ENCODE results near the gene RHBDD3. TPM values are rescaled to one million over a fixed set of nuclear protein-coding genes. Genes with fewer than 3 reads are reported as not detected.

Gene RHBDD3
- total RNA-seq, 1 experiment from 2014 or later, result 76.3 TPM

DNA sequence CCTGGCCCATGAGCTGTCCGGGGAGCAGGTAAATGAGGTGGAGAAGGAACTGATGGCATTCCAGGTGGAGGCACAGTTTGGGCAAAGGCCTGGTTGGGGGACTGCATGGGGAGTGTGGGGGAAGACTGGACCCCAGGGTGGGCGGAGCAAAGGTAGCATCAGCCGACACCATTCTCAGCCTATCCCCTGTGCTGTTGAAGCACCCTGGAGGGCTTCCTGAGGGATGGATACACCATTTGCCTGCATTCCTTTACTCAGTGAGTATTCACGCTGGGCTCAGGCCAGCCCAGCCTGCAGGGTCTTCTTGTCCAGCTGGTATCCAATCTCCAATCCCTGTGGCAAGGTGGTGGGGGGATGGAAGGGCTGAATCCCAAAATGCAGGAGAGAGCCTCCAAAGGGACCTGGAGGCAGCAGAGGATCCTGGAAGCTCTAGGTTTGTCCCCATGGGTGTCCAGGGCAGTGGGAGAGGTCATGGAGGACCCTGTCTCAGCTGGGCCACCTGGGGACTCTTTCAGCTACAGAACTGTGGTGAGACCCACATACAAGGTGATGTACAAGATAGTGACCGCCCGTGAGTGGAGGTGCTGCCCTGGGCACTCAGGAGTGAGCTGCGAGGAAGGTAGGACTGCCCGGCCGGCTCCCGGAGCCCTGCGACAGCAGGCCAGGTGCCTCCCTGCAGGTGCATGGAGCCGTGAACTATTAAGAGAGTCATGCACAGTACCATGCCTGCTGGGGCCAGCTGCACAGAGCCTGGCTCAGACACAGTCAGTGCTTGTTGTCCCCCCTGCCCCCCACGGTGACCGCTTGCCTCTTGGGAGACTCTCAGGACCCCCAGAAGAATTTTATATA is 52.5 kb downstream of the RHBDD3 start:
- no peaks in the 10 kb centered on the region for H3K36me3 ChIP-seq (replicated peaks; ENCODE audit: control insufficient read depth, insufficient read depth, low read length)
- peak; percentile 74 for DNase-seq
- no peaks in the 10 kb centered on the region for H3K27me3 ChIP-seq (ENCODE audit: control insufficient read depth, insufficient read depth, low read length)
- no peak overlapping the region for H3K4me3 ChIP-seq (ENCODE audit: insufficient read depth, low read depth, low read length)

DNA sequence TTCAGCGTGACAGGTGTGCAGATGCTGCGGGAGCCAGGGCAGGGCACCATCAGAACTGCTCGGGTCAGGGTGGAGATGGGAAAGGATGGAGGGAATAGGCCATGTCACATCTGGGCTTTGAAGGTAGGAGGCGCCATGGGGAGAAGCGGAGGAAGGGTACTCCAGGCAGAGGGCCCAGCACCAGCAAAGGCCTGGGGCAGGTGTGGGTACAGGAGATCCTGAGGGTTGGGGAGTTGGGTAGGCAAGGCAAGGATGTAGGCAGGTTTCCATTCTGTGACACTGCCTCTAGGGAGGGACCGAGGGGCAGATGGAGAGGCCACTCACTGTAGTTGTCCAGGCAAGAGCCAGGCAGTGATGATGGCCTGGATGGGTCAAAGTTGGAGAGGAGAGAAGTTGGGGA is 53.5 kb downstream of the RHBDD3 start:
- H3K4me3 ChIP-seq (ENCODE audit: insufficient read depth, low read depth, low read length), result no peak overlapping the region
- H3K27me3 ChIP-seq (ENCODE audit: control insufficient read depth, insufficient read depth, low read length), result no peaks in the 10 kb centered on the region
- DNase-seq, result peak; percentile 65
- H3K36me3 ChIP-seq (replicated peaks; ENCODE audit: control insufficient read depth, insufficient read depth, low read length), result no peaks in the 10 kb centered on the region

DNA sequence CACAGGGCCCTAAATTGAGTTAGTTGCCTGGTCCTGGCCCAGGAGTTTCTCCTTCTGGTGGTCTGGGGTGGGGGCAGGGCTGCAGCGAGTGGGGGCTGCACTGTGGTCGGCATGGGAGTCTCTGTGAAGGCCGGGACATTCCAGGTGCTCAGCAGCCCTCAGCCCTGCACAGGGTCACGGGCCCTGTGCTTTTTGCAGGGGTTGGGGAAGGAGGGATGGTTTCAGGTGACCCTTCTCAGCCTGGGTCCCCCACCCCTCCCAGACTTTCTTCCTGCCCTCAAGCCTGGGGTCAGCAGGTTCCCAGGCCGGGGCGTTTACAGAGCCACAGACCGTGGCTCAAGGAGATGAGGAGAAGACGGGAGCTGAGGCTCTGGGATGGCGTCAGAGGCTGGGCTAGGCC is 54.3 kb downstream of the RHBDD3 start:
- Histone ChIP-seq H3K4me3 (ENCODE audit: insufficient read depth, low read depth, low read length) (no peak overlapping the region), H3K36me3 (replicated peaks; ENCODE audit: control insufficient read depth, insufficient read depth, low read length) (no peaks in the 10 kb centered on the region), H3K27me3 (ENCODE audit: control insufficient read depth, insufficient read depth, low read length) (no peaks in the 10 kb centered on the region)
- peak; percentile 31 for DNase-seq

DNA sequence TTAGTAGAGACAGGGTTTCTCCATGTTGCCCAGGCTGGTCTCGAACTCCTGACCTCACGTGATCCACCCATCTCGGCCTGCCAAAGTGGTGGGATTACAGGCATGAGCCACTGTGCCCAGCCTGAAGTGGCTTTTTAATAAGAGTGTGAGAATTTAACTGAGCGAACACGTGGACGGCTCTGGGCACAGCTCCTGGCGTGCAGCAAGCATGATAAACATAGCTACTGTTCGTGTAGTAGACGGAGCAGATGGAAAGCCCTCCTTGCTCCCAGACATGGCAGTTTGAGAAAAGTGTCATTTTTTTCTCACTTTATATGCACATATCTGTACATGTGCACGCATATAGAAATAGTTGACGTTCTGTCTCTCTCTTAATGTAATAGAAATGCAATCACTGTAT is 55.0 kb downstream of the RHBDD3 start:
- no peak overlapping the region for H3K4me3 ChIP-seq (ENCODE audit: insufficient read depth, low read depth, low read length)
- DNase-seq, result no peak
- no peaks in the 10 kb centered on the region for H3K36me3 ChIP-seq (replicated peaks; ENCODE audit: control insufficient read depth, insufficient read depth, low read length)
- H3K27me3 ChIP-seq (ENCODE audit: control insufficient read depth, insufficient read depth, low read length), result no peaks in the 10 kb centered on the region

DNA sequence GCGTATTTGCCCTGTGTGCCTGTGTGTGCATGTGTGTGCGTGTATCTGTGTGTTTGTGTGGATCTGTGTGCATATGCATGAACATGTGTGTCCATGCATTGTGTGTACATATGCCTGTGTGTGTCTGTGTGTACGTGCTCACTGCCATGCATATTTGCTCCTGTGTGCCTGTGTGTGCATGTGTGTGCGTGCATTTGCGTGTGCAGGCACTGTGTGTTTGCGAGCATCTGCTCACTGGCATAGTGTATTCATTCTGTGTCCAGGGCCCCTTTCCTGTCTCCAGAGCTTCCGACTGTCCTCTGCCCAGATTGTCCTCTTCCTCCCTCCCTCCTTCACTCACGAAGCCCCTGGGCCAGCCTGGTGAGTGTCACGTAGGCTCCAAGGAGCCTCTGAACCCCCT is 56.3 kb downstream of the RHBDD3 start:
- Histone ChIP-seq H3K36me3 (replicated peaks; ENCODE audit: control insufficient read depth, insufficient read depth, low read length) (no peaks in the 10 kb centered on the region), H3K27me3 (ENCODE audit: control insufficient read depth, insufficient read depth, low read length) (peaks cover under 1% of the 10 kb centered on the region; the same call in 1 of the 2 replicates), H3K4me3 (ENCODE audit: insufficient read depth, low read depth, low read length) (no peak overlapping the region)
- DNase-seq, result peak; percentile 15

DNA sequence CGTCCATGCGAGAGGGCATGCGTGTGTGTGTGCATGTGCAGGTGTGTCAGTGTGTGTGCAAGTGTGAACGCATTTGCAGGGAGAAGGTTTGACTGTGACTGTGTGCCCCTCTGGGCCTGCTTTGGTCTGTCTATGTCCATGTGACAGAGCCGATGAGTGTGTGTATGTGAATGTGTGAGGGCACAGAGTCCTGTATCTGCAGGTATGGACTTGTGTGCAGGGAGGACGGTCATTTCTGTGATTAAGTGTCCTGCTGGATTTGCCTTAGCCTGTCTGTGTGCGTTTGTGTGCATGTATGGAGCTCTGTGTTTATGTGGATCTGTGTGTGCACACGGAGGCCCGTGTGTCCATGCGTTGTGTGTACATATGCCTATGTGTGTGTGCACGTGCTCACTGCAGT is 56.7 kb downstream of the RHBDD3 start:
- Histone ChIP-seq H3K36me3 (replicated peaks; ENCODE audit: control insufficient read depth, insufficient read depth, low read length) (no peaks in the 10 kb centered on the region), H3K4me3 (ENCODE audit: insufficient read depth, low read depth, low read length) (no peak overlapping the region), H3K27me3 (ENCODE audit: control insufficient read depth, insufficient read depth, low read length) (peaks cover 4% of the 10 kb centered on the region; the same call in 1 of the 2 replicates)
- peak; percentile 21 for DNase-seq

Other genes with a start within 250 kb of the RHBDD3 start
- gene C22orf31, start 206.2 kb downstream of the RHBDD3 start, total RNA-seq (2014; rRNA removed; shearing (Covaris generic)), result not detected in 2 replicates
- gene KREMEN1, start 194.9 kb downstream of the RHBDD3 start, total RNA-seq (2014; rRNA removed; shearing (Covaris generic)), result 1.8 and 2.4 TPM in 2 replicates
- 4.5 and 5.6 TPM in 2 replicates for gene EMID1, start 62.1 kb downstream of the RHBDD3 start, total RNA-seq (2014; rRNA removed; shearing (Covaris generic))
- gene EWSR1, start 287 bp upstream of the RHBDD3 start, total RNA-seq (2014; rRNA removed; shearing (Covaris generic)), result 226 and 229 TPM in 2 replicates
- gene GAS2L1, start 38.7 kb upstream of the RHBDD3 start, total RNA-seq (2014; rRNA removed; shearing (Covaris generic)), result 22.2 and 28.3 TPM in 2 replicates
- gene RASL10A, start 47.7 kb upstream of the RHBDD3 start, total RNA-seq (2014; rRNA removed; shearing (Covaris generic)), result 4.2 and 5.1 TPM in 2 replicates
- gene AP1B1, start 120.6 kb upstream of the RHBDD3 start, total RNA-seq (2014; rRNA removed; shearing (Covaris generic)), result 119 and 121 TPM in 2 replicates
- gene RFPL1, start 170.6 kb upstream of the RHBDD3 start, total RNA-seq (2014; rRNA removed; shearing (Covaris generic)), result 0.42 TPM in 1 of 2 replicates, not detected in the other
- gene NEFH, start 212.2 kb upstream of the RHBDD3 start, total RNA-seq (2014; rRNA removed; shearing (Covaris generic)), result 1.0 and 2.0 TPM in 2 replicates

All from H7 (cell line).